Spleen (tissue), 11 donors: ENCODE results near the gene UBE2V1. TPM values are rescaled to one million over a fixed set of nuclear protein-coding genes. Genes with fewer than 3 reads are reported as not detected.

Experiments
- DNase-seq: peaks from one replicate; pipeline ENCODE4 v3.0.0-alpha.2; 2020
- H3K27ac ChIP-seq, 8 donors: fragments of 200-600 bp; sonication (generic) in 7 of 8; 1 replicate in 4 of 8; 2 replicates in 4 of 8; pipeline versions ENCODE4 v1.5.0 to v1.8.0; 2016 to 2021; ENCODE audit warnings: inconsistent platforms in 4 of 8, mild to moderate bottlenecking in 4 of 8, moderate library complexity in 1 of 8
- H3K27me3 ChIP-seq, 7 donors: fragments of 200-600 bp; sonication (generic) in 6 of 7; replicated peaks in 1 of 7; 1 replicate in 4 of 7; 2 replicates in 3 of 7; pipeline versions ENCODE4 v1.5.0 to v1.8.0; 2016 to 2021; ENCODE audit warnings: inconsistent platforms in 3 of 7, mild to moderate bottlenecking in 1 of 7
- H3K36me3 ChIP-seq, 6 donors: fragments of 200-600 bp; sonication (generic) in 5 of 6; 1 replicate in 4 of 6; 2 replicates in 2 of 6; pipeline versions ENCODE4 v1.5.0 to v1.8.0; 2016 to 2021; ENCODE audit warnings: inconsistent platforms in 2 of 6
- H3K4me1 ChIP-seq, 6 donors: fragments of 200-600 bp; sonication (generic) in 5 of 6; 1 replicate in 3 of 6; 2 replicates in 3 of 6; pipeline versions ENCODE4 v1.5.0 to v1.8.0; 2016 to 2021; ENCODE audit warnings: inconsistent platforms in 3 of 6
- H3K4me3 ChIP-seq, 8 donors: fragments of 200-600 bp; sonication (generic) in 7 of 8; 1 replicate in 4 of 8; 2 replicates in 4 of 8; pipeline versions ENCODE4 v1.5.0 to v1.8.0; 2016 to 2021; ENCODE audit warnings: inconsistent platforms in 4 of 8, mild to moderate bottlenecking in 4 of 8, moderate library complexity in 2 of 8
- H3K9me3 ChIP-seq, 8 donors: fragments of 200-600 bp; sonication (generic) in 7 of 8; 1 replicate in 4 of 8; 2 replicates in 4 of 8; pipeline versions ENCODE4 v1.5.0 to v1.8.0; 2016 to 2021; ENCODE audit warnings: inconsistent platforms in 4 of 8
- POLR2A ChIP-seq, 3 donors: fragments of 450-650 bp; IDR thresholded peaks; one replicate each; pipeline ENCODE4 v1.5.1; 2017; ENCODE audit warnings: antibody characterized with exemption in 3 of 3, mild to moderate bottlenecking in 1 of 3
- POLR2AphosphoS5 ChIP-seq, 3 donors: sonication (generic); formaldehyde crosslinking; IDR thresholded peaks; one replicate each; pipeline ENCODE4 v1.5.1; 2017; ENCODE audit warnings: antibody characterized with exemption in 3 of 3
- WGBS, 5 donors: extraction: QIAGEN DNeasy Blood & Tissue Kit in 3 of 5; methylation state at CpG; one replicate each; pipeline versions ENCODE4 v1.1.5 to v1.1.7; 2013 to 2018; 5-methylcytosine and 5-hydroxymethylcytosine counted together
- intact Hi-C: fragments of 100-400 bp; cut with DNase I; formaldehyde crosslinking; loops from one replicate; pipeline ENCODE4 v1.15.0; 2023; ENCODE audit warnings: low total_unique reads
- polyA plus RNA-seq, 3 donors: library from polyadenylated mRNA; stranded (reverse); fragments of 200-250 nt; gene quantifications; one replicate each; pipeline ENCODE4 v1.2.1, GENCODE V29; 2013
- total RNA-seq, 7 donors: library from RNA; depleted of rRNA in 3 of 7; stranded (reverse); fragments of >200 nt in 3 of 7; fragmentation: NEBNext Ultra II Directional in 4 of 7; extraction: Animal tissue kit (Norgen Biotek cat#: 25700) in 4 of 7; gene quantifications; one replicate each; pipeline versions ENCODE4 v1.1.0 to v1.2.1, GENCODE V29; 2016 to 2021
- TF ChIP-seq, protein P1 (sequence below), 11 experiments: fragments of 200-600 bp in 7 of 11; fragments of 450-650 bp in 4 of 11; sonication (generic) in 4 of 11; IDR thresholded peaks in 8 of 11; conservative IDR thresholded peaks in 3 of 11; 1 replicate in 7 of 11; 2 replicates in 4 of 11; pipeline versions ENCODE4 v1.4.0 to v1.8.0; 2016 to 2021; ENCODE audit warnings: antibody characterized with exemption in 11 of 11, inconsistent platforms in 4 of 11, mild to moderate bottlenecking in 1 of 11
- donor health status: healthy with polysubstance abuse.
- donor health status: DM: no; HTN: no; CAD: no; lungs with moderate emphysema.
- donor health status: DM: no; HTN: no; CAD: no.
- donor health status: Bipolar disorder and iron deficiency.
- donor health status: healthy.
- donor health status: DM: no; HTN: no; CAD: no.
- donor health status: DM: yes; HTN: yes; CAD: no.

Gene UBE2V1
- total and polyA plus RNA-seq, 10 donors, result 62.3 to 140 (median 122) TPM

DNA sequence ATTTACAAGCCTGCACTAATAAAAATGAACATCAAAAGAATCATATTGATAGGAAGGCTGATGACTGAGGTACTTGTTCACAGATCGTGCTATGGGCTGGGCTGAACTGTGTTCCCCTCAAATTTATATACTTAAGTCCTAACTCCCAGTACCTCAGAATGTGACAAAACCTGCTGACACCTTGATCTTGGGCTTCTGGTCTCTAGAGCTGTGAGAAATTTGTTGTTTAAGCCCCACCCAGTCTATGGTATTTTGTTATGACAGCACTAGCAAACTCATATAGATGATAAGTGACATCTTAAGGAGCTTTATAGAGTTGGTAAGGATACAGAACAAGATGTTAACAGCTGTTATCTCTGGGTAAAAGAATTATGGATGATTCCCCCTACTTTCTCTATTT is 13.8 kb downstream of the UBE2V1 start:
- Histone ChIP-seq H3K36me3 (peaks cover 0 to 76% (median 25%) of the 10 kb centered on the region in 6 donors), H3K9me3 (no peaks in the 10 kb centered on the region), H3K27me3 (no peaks in the 10 kb centered on the region), H3K27ac (peak overlapping the region in 1 of 8 donors; percentile 0), H3K4me3 (no peak overlapping the region), H3K4me1 (peaks cover 8 to 77% (median 50%) of the 10 kb centered on the region in 6 donors)
- DNase-seq, result no peak
- TF ChIP-seq POLR2AphosphoS5 (IDR thresholded peaks at IDR 0.05), result no peak
- no peak for TF ChIP-seq POLR2A (IDR thresholded peaks at IDR 0.05)
- TF ChIP-seq, protein P1, sequence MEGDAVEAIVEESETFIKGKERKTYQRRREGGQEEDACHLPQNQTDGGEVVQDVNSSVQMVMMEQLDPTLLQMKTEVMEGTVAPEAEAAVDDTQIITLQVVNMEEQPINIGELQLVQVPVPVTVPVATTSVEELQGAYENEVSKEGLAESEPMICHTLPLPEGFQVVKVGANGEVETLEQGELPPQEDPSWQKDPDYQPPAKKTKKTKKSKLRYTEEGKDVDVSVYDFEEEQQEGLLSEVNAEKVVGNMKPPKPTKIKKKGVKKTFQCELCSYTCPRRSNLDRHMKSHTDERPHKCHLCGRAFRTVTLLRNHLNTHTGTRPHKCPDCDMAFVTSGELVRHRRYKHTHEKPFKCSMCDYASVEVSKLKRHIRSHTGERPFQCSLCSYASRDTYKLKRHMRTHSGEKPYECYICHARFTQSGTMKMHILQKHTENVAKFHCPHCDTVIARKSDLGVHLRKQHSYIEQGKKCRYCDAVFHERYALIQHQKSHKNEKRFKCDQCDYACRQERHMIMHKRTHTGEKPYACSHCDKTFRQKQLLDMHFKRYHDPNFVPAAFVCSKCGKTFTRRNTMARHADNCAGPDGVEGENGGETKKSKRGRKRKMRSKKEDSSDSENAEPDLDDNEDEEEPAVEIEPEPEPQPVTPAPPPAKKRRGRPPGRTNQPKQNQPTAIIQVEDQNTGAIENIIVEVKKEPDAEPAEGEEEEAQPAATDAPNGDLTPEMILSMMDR (IDR thresholded peaks at IDR 0.05 in 8 of 11, conservative IDR thresholded peaks at IDR 0.05 in 3 of 11), result no peak
- WGBS, 5 donors, result 76 to 94% (median 89%) methylated on average over 1 of the region's 1 CpG
- intact Hi-C loops, result no loop called here

DNA sequence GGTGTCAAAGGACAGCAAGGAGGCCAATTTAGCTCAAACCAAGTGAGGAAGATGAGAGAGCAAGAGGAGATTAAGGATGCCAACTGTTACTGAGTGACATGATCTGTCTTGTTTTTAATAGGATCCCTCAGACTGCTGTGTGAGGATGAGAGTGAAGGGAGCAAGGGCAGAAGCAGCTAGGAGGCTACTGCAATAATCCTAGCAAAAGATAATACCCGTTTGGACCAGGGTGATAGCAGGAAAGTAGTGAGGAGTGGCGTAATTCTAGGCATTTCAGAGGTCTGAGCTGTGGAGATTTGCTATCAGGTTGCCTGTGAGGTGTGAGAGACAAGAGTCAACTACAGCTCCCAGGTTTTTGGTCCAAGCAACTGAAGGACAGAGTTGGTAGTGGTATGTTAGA is 14.7 kb downstream of the UBE2V1 start:
- H3K27me3 ChIP-seq, result no peaks in the 10 kb centered on the region

DNA sequence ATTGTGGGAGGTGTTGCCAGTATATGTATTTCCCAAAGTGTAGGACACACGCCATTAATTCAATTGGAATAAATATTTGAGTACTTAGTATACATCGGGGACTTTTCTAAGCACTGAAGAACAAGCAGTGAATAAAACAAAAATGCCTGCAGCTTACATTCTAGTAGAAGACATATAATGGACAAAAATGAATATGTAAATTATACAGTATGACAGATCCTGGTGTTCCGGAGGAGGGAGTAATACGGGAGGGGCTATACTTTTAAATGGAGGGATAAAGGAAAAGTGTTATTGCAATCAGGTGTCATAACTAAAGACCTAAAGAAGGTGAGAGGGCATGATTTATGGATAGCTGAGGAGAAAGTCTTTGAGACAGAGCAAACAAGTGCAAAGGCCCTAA is 15.1 kb downstream of the UBE2V1 start:
- DNase-seq, result no peak
- no peak for TF ChIP-seq POLR2A (IDR thresholded peaks at IDR 0.05)
- no peak for TF ChIP-seq POLR2AphosphoS5 (IDR thresholded peaks at IDR 0.05)
- TF ChIP-seq, protein P1 (IDR thresholded peaks at IDR 0.05 in 8 of 11, conservative IDR thresholded peaks at IDR 0.05 in 3 of 11), result no peak
- no peaks in the 10 kb centered on the region for H3K9me3 ChIP-seq
- H3K36me3 ChIP-seq, result peaks cover 0 to 75% (median 27%) of the 10 kb centered on the region in 6 donors
- no peak overlapping the region for H3K4me3 ChIP-seq
- peaks cover 8 to 73% (median 52%) of the 10 kb centered on the region in 6 donors for H3K4me1 ChIP-seq
- no peaks in the 10 kb centered on the region for H3K27me3 ChIP-seq
- peak overlapping the region in 1 of 8 donors; percentile 4 for H3K27ac ChIP-seq
- WGBS, 5 donors, result 88 to 97% (median 95%) methylated on average over 4 of the region's 4 CpGs
- intact Hi-C loops, result no loop called here

More for the DNA sequence above, 14.7 kb downstream of the UBE2V1 start:
- intact Hi-C loops, result no loop called here
- Histone ChIP-seq H3K4me3 (no peak overlapping the region), H3K4me1 (peaks cover 8 to 73% (median 50%) of the 10 kb centered on the region in 6 donors), H3K36me3 (peaks cover 0 to 73% (median 25%) of the 10 kb centered on the region in 6 donors), H3K9me3 (no peaks in the 10 kb centered on the region), H3K27ac (peak overlapping the region in 1 of 8 donors; percentile 4)
- TF ChIP-seq POLR2AphosphoS5 (IDR thresholded peaks at IDR 0.05) (no peak), POLR2A (IDR thresholded peaks at IDR 0.05) (no peak)
- TF ChIP-seq, protein P1 (IDR thresholded peaks at IDR 0.05 in 8 of 11, conservative IDR thresholded peaks at IDR 0.05 in 3 of 11), result no peak
- 63 to 87% (median 81%) methylated on average over 2 of the region's 2 CpGs for WGBS, 5 donors
- no peak for DNase-seq

DNA sequence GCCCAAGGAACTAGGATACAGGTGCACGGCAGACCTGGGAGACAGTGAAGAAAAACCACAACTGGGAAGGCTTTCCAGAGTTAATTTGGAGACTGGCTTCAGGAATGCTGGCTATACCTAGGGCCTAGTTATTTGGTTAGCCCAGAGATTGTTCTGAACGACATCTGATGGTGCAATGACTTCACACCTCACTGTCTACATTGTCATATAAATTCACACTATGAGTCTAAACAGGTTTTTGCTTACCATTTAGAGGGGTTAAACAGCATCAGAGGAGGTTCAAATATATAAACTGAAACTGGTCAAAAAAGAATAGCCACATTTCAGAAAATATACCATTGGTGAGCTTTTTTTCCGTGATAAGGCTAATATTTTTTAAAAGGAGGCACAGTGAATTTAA is 16.7 kb downstream of the UBE2V1 start:
- Histone ChIP-seq H3K9me3 (no peaks in the 10 kb centered on the region), H3K27me3 (no peaks in the 10 kb centered on the region), H3K36me3 (peaks cover 0 to 85% (median 33%) of the 10 kb centered on the region in 6 donors), H3K4me1 (peaks cover 5 to 63% (median 39%) of the 10 kb centered on the region in 6 donors), H3K4me3 (no peak overlapping the region), H3K27ac (no peak overlapping the region)
- no peak for DNase-seq
- intact Hi-C loops, result no loop called here
- TF ChIP-seq POLR2AphosphoS5 (IDR thresholded peaks at IDR 0.05) (no peak), POLR2A (IDR thresholded peaks at IDR 0.05) (no peak)
- TF ChIP-seq, protein P1 (IDR thresholded peaks at IDR 0.05 in 8 of 11, conservative IDR thresholded peaks at IDR 0.05 in 3 of 11), result no peak
- 82 to 95% (median 87%) methylated on average over 3 of the region's 3 CpGs for WGBS, 5 donors
